Amniotic epithelial cell (primary cell): ENCODE data around the gene CCDC40.
"Not testable (repeated sequence)": the region's sequence is repeated elsewhere in the genome, so short reads cannot be mapped to it uniquely, and the experiment has no call there.

Experiments
- DNase-seq: peaks from one replicate; pipeline ENCODE4 v3.0.0-alpha.2; 2010; ENCODE audit warnings: low read depth

CCDC40 gene

DNA sequence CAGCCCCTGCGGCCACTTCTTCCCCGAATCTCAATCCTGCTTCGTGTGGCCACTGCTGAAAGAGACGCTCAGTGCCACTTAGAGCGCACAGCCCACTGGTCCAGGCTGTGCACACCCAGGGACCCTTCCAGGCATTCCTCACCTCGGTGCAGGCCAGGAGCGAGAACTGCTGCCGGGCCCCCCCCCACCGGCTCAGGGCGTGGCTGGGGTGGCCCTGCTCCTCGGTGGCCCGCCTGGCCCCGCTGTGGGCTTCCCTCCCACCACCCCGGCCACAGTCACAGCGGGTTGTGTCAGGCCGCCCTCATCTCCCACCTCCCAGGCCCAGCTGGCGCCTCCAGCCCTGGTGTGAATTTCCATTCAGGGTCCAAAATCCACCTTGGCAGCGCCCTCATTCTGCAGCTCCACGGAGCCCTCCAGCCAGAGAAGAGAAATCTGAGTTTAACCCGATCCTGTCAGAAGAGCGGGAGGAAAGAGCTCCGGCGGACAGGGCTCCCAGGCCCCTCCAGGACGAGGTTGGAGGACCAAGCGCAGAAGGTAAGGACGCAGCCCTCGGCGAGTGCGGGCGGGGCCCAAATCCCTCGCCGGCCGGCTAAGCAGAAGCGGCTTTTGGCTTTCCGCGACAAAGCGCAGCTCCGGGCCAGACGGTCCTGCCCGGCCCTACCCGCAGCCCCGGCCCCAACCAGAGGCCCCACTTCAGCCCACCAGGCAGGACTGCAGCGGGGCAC lies 12.8 kb upstream of the CCDC40 start:
- DNase-seq = peak; percentile 5

- peak; percentile 24 for DNase-seq
Measured at GRCh38 chr17:80024206-80024972, 12.1 kb upstream of the CCDC40 start.

GRCh38 chr17:80025140-80025539 lies 11.3 kb upstream of the CCDC40 start:
- DNase-seq = peak; percentile 39

GRCh38 chr17:80025796-80026195 lies 10.6 kb upstream of the CCDC40 start:
- no peak for DNase-seq

GRCh38 chr17:80026359-80027042 lies 9.9 kb upstream of the CCDC40 start:
- peak; percentile 7 for DNase-seq

GRCh38 chr17:80027043-80027435 lies 9.4 kb upstream of the CCDC40 start:
- DNase-seq = no peak

GRCh38 chr17:80028030-80028429 lies 8.4 kb upstream of the CCDC40 start:
- no peak for DNase-seq

- peak; percentile 61 for DNase-seq
Measured at GRCh38 chr17:80029258-80029974, 7.0 kb upstream of the CCDC40 start.

DNA sequence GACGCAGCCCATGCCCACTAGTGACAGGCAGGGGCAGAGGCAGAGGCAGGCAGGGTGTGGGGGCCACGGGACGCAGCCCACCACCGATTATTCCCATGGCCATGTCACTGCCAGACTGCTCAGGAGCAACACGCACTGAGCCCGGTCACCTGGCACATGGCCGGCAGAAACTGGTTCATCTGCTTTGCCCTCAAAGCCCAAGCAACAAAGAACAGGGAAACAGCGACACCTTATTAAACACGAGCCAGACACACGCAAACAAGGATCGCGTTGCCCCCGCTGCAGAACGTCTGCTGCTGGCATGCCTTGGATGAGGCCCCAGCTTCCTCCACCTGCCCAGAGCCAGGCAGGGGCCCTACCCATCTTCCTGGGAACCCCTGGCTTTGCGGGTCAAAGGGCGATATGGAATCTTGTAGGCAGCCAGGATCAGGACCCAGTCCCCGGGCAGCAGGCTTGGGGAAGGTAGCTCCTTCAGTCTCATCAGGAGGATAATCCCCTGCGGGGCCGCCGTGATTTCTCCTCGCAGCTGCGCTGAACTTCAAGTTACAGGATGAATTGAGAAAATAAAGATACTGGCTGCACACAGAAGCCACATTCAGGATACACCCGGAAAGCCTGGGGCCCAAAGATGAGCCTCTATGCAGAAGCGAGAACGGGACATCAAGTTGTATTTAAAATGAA lies 5.6 kb upstream of the CCDC40 start:
- DNase-seq = no peak

- no peak for DNase-seq
Measured at GRCh38 chr17:80031691-80032430, 4.6 kb upstream of the CCDC40 start.

- no peak for DNase-seq
Measured at GRCh38 chr17:80032614-80033171, 3.7 kb upstream of the CCDC40 start.

DNA sequence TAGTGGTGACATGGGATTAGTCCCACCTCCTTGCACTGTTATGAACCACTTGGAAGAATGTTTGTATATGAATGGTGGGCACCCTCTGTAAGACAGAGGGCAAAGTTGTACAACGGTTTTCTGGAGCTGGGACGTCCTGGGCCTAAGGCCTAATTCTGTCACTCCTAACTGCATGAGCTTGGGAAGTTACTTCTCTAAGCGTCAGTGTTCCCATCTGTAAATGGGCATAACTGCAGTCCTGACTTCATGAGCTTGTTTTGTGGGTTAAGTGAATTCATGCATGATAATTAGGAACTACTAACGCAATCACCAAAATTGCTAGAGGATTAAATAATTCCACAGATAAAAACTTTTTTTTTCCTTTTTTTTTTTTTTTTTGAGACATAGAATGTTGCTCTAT lies 2.6 kb upstream of the CCDC40 start:
- no peak for DNase-seq

DNA sequence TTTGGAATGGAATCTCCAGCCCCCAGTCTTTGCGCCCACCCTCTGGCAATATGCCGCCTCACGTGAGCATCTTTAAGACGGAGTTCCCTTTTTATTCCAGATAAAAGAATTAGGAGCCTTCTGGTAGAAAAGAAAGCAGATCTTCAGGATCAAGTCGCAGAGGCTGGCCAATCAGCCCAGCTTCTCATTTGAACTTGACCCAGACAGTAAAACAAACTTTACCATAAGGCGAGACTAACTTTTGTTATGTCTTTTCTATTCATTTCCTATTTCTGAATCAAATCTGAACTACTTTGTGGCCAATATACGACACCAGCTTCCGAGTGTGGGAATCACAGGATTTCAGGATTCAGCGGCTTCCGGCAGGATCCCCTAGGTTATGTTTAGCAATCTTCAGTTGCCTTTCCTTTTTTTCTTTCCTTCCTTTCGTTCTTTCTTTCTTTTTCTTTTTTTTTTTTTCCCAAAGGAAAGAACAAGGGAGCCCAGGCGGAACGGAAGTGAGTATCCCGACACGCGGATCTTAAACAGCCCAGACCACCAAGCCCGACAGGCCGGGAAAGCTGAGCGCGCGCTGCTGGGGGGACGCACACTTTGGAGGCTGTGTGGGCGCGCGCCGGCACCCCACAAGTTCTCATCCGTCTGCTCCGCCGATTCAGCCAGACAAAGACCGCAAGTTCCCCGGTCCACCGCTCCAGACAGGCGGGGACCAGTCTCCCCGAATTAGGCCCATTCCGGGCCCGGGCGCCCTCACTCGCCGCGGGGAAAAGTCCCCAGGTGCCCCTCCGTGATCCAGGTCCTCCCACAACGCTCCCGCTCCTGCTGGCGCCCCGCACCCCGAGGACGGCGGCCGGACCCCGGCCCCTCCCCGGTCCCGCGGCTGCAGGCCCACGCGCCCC lies 1.4 kb upstream of the CCDC40 start:
- peak; percentile 24 for DNase-seq

DNA sequence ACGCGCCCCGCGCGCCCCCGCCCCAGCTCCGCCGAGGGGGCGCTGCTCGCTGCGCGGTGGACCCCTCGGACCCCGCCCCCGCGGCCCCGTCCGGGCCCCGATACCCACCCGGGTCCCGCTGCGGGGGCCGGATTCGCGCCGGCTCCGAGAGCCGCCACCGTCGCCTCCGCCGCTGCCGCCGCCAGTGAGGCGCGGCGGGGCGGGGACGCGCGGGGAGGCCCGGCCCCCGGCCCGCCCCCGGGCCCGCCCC lies 830 bp upstream of the CCDC40 start, which contains the start of gene TBC1D16:
Gene TBC1D16, minus strand, starts transcription at position 186 of the 250 bp plus-strand sequence. CDS start 22,325 bp downstream, outside the sequence.
- no peak for DNase-seq

DNA sequence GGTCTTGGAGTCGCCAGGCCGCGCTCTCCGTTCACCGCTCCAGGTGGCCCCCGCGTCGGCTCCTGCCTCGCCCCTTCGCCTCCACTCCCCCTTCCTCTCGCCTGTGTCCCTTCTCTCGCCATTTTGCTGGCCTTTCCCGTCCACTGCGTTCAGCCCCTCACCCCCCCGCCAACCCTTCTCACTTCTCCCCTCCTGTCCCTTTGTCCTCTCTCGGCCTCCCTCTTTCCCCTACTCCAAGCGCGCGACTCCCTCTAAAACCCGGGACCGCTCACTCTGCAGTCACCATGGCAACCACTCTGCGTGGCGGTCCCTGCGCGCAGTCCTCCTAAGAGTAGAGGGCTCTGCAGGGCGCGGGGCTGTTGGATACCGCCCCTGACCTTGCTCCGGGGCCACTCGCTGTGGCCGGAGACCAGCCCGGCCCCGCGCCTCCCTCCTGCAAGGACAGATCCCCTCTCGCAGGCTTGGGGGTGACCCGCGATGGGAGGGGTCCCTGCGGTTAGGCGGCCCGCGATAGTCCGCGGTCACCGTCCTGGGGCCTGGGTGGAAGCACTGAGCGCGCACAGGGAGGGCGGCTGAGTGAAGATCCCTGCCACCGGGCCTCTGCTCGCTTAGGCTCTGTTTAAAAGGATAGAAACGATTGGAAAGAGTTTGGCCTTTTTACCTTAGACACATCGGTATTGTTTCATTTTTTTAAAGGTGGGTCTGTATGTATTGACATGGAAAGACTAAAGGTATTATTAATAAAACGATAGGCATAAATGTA lies 454 bp downstream of the CCDC40 start:
- DNase-seq = peak; percentile 7

- DNase-seq = no peak
Measured at GRCh38 chr17:80043963-80044362, 7.5 kb downstream of the CCDC40 start.

DNA sequence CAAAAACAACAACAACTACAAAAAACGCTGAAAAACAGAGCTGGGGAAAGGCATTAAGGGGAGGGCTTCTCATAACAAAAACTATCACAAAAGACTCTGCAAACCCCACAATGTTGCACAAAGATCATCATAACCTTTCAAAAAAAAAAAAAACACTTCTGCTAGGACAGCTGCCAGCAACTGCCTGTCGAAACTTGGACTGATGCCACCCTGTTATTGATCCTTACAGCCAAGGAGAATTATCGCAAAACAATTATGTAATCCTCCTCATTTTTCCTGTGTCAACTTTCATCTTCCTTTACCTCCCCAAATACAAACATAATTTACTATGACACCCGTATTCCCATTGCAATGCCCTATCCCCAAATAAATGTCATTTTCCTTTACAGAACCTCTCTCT lies 9.3 kb downstream of the CCDC40 start:
- DNase-seq = no peak

DNA sequence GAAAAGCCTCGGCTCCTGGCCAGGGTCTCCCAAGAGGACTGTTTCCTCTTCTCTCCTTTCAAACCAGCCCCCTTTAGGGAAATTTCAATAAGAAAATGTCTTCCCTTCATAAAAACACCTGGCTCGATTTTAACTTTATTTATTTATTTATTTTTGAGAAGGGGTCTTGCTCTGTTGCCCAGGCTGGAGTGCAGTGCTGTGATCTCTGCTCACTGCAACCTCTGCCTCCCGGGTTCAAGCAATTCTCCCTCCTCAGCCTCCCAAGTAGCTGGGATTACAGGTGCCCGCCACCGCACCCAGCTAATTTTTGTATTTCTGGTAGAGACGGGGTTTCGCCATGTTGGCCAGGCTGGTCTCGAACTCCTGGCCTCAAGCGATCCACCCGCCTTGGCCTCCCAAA lies 10.3 kb downstream of the CCDC40 start:
- DNase-seq = not testable (repeated sequence)

- DNase-seq = no peak
Measured at GRCh38 chr17:80047176-80047575, 10.7 kb downstream of the CCDC40 start.
